GM23338 (cell line): ENCODE data around the gene RRP1. TPM values are rescaled to one million over a fixed set of nuclear protein-coding genes. Genes with fewer than 3 reads are reported as not detected.

ENCODE experiments used
- ATAC-seq: fragments of 200-7000 bp; cut with Tn5 transposase; 3 replicates; pipeline ENCODE4 v1.9.1; 2020
- DNase-seq: peaks from one replicate; pipeline ENCODE4 v3.0.0-alpha.2; 2015; ENCODE audit warnings: low spot score
- H2AFZ ChIP-seq: fragments of 200-600 bp; sonication (generic); 2 replicates; pipeline ENCODE4 v1.8.0; 2016; ENCODE audit warnings: antibody characterized with exemption, mild to moderate bottlenecking, moderate library complexity
- H3F3A ChIP-seq: fragments of 200-600 bp; sonication (generic); replicated peaks from 2 replicates; pipeline ENCODE4 v1.8.0; 2017; ENCODE audit warnings: antibody characterized with exemption, mixed run types, low read depth
- H3K27ac ChIP-seq: fragments of 200-600 bp; sonication (generic); 2 replicates; pipeline ENCODE4 v1.6.1; 2016; ENCODE audit warnings: low read depth
- H3K27me3 ChIP-seq: fragments of 200-600 bp; sonication (generic); 2 replicates; pipeline ENCODE4 v1.8.0; 2016; ENCODE audit warnings: mild to moderate bottlenecking, mixed run types, moderate library complexity; ENCODE audit not compliant: insufficient read depth
- H3K36me3 ChIP-seq: fragments of 200-600 bp; sonication (generic); 2 replicates; pipeline ENCODE4 v1.8.0; 2016; ENCODE audit warnings: mild to moderate bottlenecking; ENCODE audit not compliant: insufficient read depth
- H3K4me1 ChIP-seq: fragments of 200-600 bp; sonication (generic); 2 replicates; pipeline ENCODE4 v1.8.0; 2016; ENCODE audit warnings: mild to moderate bottlenecking, moderate library complexity; ENCODE audit not compliant: insufficient read depth
- H3K4me2 ChIP-seq: fragments of 200-600 bp; sonication (generic); 2 replicates; pipeline ENCODE4 v1.7.1; 2017; ENCODE audit warnings: mixed run types
- H3K4me3 ChIP-seq: fragments of 200-600 bp; sonication (generic); 2 replicates; pipeline ENCODE4 v1.6.1; 2016; ENCODE audit warnings: mixed run types
- H3K79me2 ChIP-seq: fragments of 200-600 bp; sonication (generic); replicated peaks from 2 replicates; pipeline ENCODE4 v1.8.0; 2017; ENCODE audit warnings: mild to moderate bottlenecking; ENCODE audit not compliant: insufficient read depth
- H3K9me2 ChIP-seq: fragments of 200-600 bp; sonication (generic); 2 replicates; pipeline ENCODE4 v1.8.0; 2017; ENCODE audit not compliant: insufficient read depth
- H4K20me1 ChIP-seq: fragments of 200-600 bp; sonication (generic); replicated peaks from 2 replicates; pipeline ENCODE4 v1.8.0; 2017; ENCODE audit warnings: mild to moderate bottlenecking; ENCODE audit not compliant: insufficient read depth
- H3K27ac Mint-ChIP-seq: 2 replicates; pipeline ENCODE4 v1.8.0; 2020; ENCODE audit warnings: inconsistent platforms, mild to moderate bottlenecking, moderate library complexity, mixed read lengths
- H3K27me3 Mint-ChIP-seq: 3 replicates; pipeline ENCODE4 v1.8.0; 2022; ENCODE audit warnings: low read depth, mild to moderate bottlenecking, moderate library complexity, mixed read lengths, inconsistent platforms; ENCODE audit not compliant: insufficient read depth, poor library complexity
- H3K36me3 Mint-ChIP-seq: 3 replicates; pipeline ENCODE4 v1.8.0; 2021; ENCODE audit warnings: low read depth, mild to moderate bottlenecking, inconsistent platforms, moderate library complexity, mixed read lengths
- H3K4me1 Mint-ChIP-seq: 3 replicates; pipeline ENCODE4 v1.8.0; 2020; ENCODE audit warnings: mild to moderate bottlenecking, inconsistent platforms, mixed read lengths
- H3K4me3 Mint-ChIP-seq: 3 replicates; pipeline ENCODE4 v1.8.0; 2021; ENCODE audit warnings: moderate library complexity, mild to moderate bottlenecking, inconsistent platforms, mixed read lengths
- H3K9me3 Mint-ChIP-seq: 3 replicates; pipeline ENCODE4 v1.8.0; 2020; ENCODE audit warnings: moderate library complexity, mild to moderate bottlenecking, inconsistent platforms, mixed read lengths
- CREB1 ChIP-seq: fragments of 250-450 bp; sonication (Bioruptor Pico); IDR thresholded peaks from 2 replicates; pipeline ENCODE4 v1.5.0; 2020; ENCODE audit warnings: low read depth, mild to moderate bottlenecking, moderate library complexity
- CTCF ChIP-seq, 2 experiments: fragments of 200-600 bp in 1 of 2; sonication (generic) in 1 of 2; conservative IDR thresholded peaks; 2 replicates each; pipeline versions ENCODE4 v1.5.1 to v1.6.1; 2016 to 2017; ENCODE audit warnings: antibody characterized with exemption in 2 of 2, low read depth in 2 of 2, mild to moderate bottlenecking in 2 of 2, moderate library complexity in 1 of 2
- EZH2 ChIP-seq: fragments of 200-600 bp; sonication (generic); IDR thresholded peaks from one replicate; pipeline ENCODE4 v1.8.0; 2017; ENCODE audit warnings: antibody characterized with exemption, mild to moderate bottlenecking, low read depth; ENCODE audit not compliant: unreplicated experiment
- EZH2phosphoT487 ChIP-seq: fragments of 200-600 bp; sonication (generic); IDR thresholded peaks from one replicate; pipeline ENCODE4 v1.8.1; 2018; ENCODE audit warnings: antibody characterized with exemption; ENCODE audit not compliant: unreplicated experiment
- JUNB ChIP-seq: IDR thresholded peaks from one replicate; pipeline ENCODE4 v1.6.1; 2016; ENCODE audit warnings: antibody characterized with exemption; ENCODE audit not compliant: unreplicated experiment
- NANOG ChIP-seq: IDR thresholded peaks from 2 replicates; pipeline ENCODE4 v1.6.1; 2016; ENCODE audit warnings: antibody characterized with exemption, borderline replicate concordance
- POLR2AphosphoS5 ChIP-seq: IDR thresholded peaks from 2 replicates; pipeline ENCODE4 v1.6.1; 2016; ENCODE audit warnings: antibody characterized with exemption, low read depth
- STAT1 ChIP-seq: IDR thresholded peaks from one replicate; pipeline ENCODE4 v1.6.1; 2016; ENCODE audit warnings: antibody characterized with exemption; ENCODE audit not compliant: unreplicated experiment
- ZNF114 ChIP-seq: fragments of 250-450 bp; sonication (Bioruptor Pico); IDR thresholded peaks from 2 replicates; pipeline ENCODE4 v1.5.0; 2020; ENCODE audit warnings: mild to moderate bottlenecking, moderate library complexity
- ZNF331 ChIP-seq: fragments of 250-450 bp; sonication (Bioruptor Pico); IDR thresholded peaks from 2 replicates; pipeline ENCODE4 v1.5.0; 2020; ENCODE audit warnings: low read depth, mild to moderate bottlenecking, moderate library complexity
- polyA plus RNA-seq: library from polyadenylated mRNA; unstranded; fragments of >200 nt; fragmentation: Nextera tagmentation; extraction: Ambion mirVana; gene quantifications from 2 replicates; pipeline ENCODE4 v1.2.1, GENCODE V29; 2016
- total RNA-seq: library from RNA; depleted of rRNA; stranded (reverse); fragments of >200 nt; shearing (Covaris generic); gene quantifications from 2 replicates; pipeline ENCODE4 v1.2.3, GENCODE V29; 2014
- TF ChIP-seq, protein P1 (sequence below): fragments of 250-450 bp; sonication (Bioruptor Pico); IDR thresholded peaks from 2 replicates; pipeline ENCODE4 v1.5.0; 2020; ENCODE audit warnings: mild to moderate bottlenecking, moderate library complexity
- TF ChIP-seq, protein P2 (sequence below): IDR thresholded peaks from one replicate; pipeline ENCODE4 v1.6.1; 2018; ENCODE audit warnings: antibody characterized with exemption; ENCODE audit not compliant: unreplicated experiment
- TF ChIP-seq, protein P3 (sequence below): IDR thresholded peaks from 2 replicates; pipeline ENCODE4 v1.6.1; 2016; ENCODE audit warnings: antibody characterized with exemption

Gene RRP1
- total and polyA plus RNA-seq, 2 experiments from 2014 or later: 36.5 to 63.5 TPM

DNA sequence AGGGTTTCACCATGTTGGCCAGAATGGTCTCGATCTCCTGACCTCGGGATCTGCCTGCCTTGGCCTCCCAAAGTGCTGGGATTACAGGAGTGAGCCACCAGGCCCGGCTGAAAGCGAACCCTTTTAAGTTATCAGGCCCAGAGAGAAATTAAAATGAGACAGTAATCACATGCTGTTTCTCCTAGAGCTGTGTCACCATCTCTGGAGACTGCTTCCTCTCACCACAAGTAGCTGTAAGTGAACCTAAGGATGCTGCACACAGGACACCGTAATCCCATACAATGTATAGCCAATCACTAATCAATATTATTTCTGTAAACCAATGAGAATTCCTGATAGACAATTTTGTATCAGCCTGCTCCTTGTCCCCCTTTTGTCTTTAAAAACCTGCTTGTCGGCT, 7.5 kb upstream of the RRP1 start:
- DNase-seq (no peak), ATAC-seq (no peak)
- Mint-ChIP-seq H3K27me3 (peaks cover 17% of the 10 kb centered on the region), H3K4me1 (peaks cover 13% of the 10 kb centered on the region), H3K9me3 (peaks cover 3% of the 10 kb centered on the region; the same call in 2 of the 3 replicates), H3K36me3 (no peaks in the 10 kb centered on the region; the same call in 2 of the 3 replicates), H3K27ac (no peak overlapping the region), H3K4me3 (no peak overlapping the region)
- Histone ChIP-seq H3F3A (peaks cover 4% of the 10 kb centered on the region; the same call in 1 of the 2 replicates), H3K4me1 (no peaks in the 10 kb centered on the region; the same call in 1 of the 2 replicates), H3K9me2 (no peaks in the 10 kb centered on the region), H3K27me3 (no peaks in the 10 kb centered on the region), H4K20me1 (no peaks in the 10 kb centered on the region), H3K4me3 (no peak overlapping the region), H3K27ac (no peak overlapping the region), H3K4me2 (no peak overlapping the region), H3K79me2 (no peaks in the 10 kb centered on the region), H3K36me3 (no peaks in the 10 kb centered on the region), H2AFZ (no peak overlapping the region)
- TF ChIP-seq EZH2 (no peak), ZNF114 (CRISPR knock-in tag) (no peak), CREB1 (CRISPR knock-in tag) (no peak), CTCF (conservative IDR thresholded peaks at IDR 0.05; ENCODE audit: low read depth in 2 of 2) (no peak), JUNB (no peak), NANOG (no peak), ZNF331 (CRISPR knock-in tag) (no peak), POLR2AphosphoS5 (no peak), EZH2phosphoT487 (no peak), STAT1 (no peak)
- TF ChIP-seq, protein P1, sequence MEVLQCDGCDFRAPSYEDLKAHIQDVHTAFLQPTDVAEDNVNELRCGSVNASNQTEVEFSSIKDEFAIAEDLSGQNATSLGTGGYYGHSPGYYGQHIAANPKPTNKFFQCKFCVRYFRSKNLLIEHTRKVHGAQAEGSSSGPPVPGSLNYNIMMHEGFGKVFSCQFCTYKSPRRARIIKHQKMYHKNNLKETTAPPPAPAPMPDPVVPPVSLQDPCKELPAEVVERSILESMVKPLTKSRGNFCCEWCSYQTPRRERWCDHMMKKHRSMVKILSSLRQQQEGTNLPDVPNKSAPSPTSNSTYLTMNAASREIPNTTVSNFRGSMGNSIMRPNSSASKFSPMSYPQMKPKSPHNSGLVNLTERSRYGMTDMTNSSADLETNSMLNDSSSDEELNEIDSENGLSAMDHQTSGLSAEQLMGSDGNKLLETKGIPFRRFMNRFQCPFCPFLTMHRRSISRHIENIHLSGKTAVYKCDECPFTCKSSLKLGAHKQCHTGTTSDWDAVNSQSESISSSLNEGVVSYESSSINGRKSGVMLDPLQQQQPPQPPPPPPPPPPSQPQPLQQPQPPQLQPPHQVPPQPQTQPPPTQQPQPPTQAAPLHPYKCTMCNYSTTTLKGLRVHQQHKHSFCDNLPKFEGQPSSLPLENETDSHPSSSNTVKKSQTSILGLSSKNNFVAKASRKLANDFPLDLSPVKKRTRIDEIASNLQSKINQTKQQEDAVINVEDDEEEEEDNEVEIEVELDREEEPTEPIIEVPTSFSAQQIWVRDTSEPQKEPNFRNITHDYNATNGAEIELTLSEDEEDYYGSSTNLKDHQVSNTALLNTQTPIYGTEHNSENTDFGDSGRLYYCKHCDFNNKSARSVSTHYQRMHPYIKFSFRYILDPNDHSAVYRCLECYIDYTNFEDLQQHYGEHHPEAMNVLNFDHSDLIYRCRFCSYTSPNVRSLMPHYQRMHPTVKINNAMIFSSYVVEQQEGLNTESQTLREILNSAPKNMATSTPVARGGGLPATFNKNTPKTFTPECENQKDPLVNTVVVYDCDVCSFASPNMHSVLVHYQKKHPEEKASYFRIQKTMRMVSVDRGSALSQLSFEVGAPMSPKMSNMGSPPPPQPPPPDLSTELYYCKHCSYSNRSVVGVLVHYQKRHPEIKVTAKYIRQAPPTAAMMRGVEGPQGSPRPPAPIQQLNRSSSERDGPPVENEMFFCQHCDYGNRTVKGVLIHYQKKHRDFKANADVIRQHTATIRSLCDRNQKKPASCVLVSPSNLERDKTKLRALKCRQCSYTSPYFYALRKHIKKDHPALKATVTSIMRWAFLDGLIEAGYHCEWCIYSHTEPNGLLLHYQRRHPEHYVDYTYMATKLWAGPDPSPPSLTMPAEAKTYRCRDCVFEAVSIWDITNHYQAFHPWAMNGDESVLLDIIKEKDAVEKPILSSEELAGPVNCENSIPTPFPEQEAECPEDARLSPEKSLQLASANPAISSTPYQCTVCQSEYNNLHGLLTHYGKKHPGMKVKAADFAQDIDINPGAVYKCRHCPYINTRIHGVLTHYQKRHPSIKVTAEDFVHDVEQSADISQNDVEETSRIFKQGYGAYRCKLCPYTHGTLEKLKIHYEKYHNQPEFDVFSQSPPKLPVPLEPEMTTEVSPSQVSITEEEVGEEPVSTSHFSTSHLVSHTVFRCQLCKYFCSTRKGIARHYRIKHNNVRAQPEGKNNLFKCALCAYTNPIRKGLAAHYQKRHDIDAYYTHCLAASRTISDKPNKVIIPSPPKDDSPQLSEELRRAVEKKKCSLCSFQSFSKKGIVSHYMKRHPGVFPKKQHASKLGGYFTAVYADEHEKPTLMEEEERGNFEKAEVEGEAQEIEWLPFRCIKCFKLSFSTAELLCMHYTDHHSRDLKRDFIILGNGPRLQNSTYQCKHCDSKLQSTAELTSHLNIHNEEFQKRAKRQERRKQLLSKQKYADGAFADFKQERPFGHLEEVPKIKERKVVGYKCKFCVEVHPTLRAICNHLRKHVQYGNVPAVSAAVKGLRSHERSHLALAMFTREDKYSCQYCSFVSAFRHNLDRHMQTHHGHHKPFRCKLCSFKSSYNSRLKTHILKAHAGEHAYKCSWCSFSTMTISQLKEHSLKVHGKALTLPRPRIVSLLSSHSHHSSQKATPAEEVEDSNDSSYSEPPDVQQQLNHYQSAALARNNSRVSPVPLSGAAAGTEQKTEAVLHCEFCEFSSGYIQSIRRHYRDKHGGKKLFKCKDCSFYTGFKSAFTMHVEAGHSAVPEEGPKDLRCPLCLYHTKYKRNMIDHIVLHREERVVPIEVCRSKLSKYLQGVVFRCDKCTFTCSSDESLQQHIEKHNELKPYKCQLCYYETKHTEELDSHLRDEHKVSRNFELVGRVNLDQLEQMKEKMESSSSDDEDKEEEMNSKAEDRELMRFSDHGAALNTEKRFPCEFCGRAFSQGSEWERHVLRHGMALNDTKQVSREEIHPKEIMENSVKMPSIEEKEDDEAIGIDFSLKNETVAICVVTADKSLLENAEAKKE: no peak
- TF ChIP-seq, protein P2, sequence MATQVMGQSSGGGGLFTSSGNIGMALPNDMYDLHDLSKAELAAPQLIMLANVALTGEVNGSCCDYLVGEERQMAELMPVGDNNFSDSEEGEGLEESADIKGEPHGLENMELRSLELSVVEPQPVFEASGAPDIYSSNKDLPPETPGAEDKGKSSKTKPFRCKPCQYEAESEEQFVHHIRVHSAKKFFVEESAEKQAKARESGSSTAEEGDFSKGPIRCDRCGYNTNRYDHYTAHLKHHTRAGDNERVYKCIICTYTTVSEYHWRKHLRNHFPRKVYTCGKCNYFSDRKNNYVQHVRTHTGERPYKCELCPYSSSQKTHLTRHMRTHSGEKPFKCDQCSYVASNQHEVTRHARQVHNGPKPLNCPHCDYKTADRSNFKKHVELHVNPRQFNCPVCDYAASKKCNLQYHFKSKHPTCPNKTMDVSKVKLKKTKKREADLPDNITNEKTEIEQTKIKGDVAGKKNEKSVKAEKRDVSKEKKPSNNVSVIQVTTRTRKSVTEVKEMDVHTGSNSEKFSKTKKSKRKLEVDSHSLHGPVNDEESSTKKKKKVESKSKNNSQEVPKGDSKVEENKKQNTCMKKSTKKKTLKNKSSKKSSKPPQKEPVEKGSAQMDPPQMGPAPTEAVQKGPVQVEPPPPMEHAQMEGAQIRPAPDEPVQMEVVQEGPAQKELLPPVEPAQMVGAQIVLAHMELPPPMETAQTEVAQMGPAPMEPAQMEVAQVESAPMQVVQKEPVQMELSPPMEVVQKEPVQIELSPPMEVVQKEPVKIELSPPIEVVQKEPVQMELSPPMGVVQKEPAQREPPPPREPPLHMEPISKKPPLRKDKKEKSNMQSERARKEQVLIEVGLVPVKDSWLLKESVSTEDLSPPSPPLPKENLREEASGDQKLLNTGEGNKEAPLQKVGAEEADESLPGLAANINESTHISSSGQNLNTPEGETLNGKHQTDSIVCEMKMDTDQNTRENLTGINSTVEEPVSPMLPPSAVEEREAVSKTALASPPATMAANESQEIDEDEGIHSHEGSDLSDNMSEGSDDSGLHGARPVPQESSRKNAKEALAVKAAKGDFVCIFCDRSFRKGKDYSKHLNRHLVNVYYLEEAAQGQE: no peak
- TF ChIP-seq, protein P3, sequence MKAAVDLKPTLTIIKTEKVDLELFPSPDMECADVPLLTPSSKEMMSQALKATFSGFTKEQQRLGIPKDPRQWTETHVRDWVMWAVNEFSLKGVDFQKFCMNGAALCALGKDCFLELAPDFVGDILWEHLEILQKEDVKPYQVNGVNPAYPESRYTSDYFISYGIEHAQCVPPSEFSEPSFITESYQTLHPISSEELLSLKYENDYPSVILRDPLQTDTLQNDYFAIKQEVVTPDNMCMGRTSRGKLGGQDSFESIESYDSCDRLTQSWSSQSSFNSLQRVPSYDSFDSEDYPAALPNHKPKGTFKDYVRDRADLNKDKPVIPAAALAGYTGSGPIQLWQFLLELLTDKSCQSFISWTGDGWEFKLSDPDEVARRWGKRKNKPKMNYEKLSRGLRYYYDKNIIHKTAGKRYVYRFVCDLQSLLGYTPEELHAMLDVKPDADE: no peak
